Lower leg skin (tissue), 4 donors: ENCODE measurements around the gene DNASE1L2. TPM values are rescaled to one million over a fixed set of nuclear protein-coding genes. Genes with fewer than 3 reads are reported as not detected.
"Not testable (repeated sequence)": the region's sequence is repeated elsewhere in the genome, so short reads cannot be mapped to it uniquely, and the experiment has no call there.

Experiments
- DNase-seq, 2 donors: peaks; one replicate each; pipeline ENCODE4 v3.0.0-alpha.2; 2019; ENCODE audit warnings: low spot score in 2 of 2
- H3K4me3 ChIP-seq: fragments of 200-600 bp; sonication (generic); 2 replicates; pipeline ENCODE4 v1.5.1; 2017; ENCODE audit warnings: mild to moderate bottlenecking, low read depth; ENCODE audit not compliant: poor library complexity, severe bottlenecking
- CTCF ChIP-seq, 3 donors: fragments of 450-650 bp; IDR thresholded peaks; one replicate each; pipeline ENCODE4 v1.5.1; 2016; ENCODE audit warnings: antibody characterized with exemption in 3 of 3, mild to moderate bottlenecking in 3 of 3, moderate library complexity in 2 of 3
- POLR2A ChIP-seq, 2 donors: fragments of 450-650 bp; IDR thresholded peaks; one replicate each; pipeline ENCODE4 v1.6.1; 2016 to 2017; ENCODE audit warnings: antibody characterized with exemption in 2 of 2, mild to moderate bottlenecking in 1 of 2, moderate library complexity in 1 of 2
- WGBS, 2 donors: methylation state at CpG; one replicate each; pipeline ENCODE4 v1.1.5; 2018; 5-methylcytosine and 5-hydroxymethylcytosine counted together
- intact Hi-C: fragments of 100-400 bp; cut with DNase I; formaldehyde crosslinking; loops from one replicate; pipeline ENCODE4 v1.15.0; 2023; ENCODE audit warnings: low total_unique reads
- total RNA-seq, 4 donors: library from RNA; depleted of rRNA; stranded (reverse); fragments of >200 nt; gene quantifications; one replicate each; pipeline ENCODE4 v1.1.0, GENCODE V29; 2016

The DNASE1L2 gene
- total RNA-seq, 4 donors from 2014 or later: 39.8 to 93.3 (median 55.0) TPM

- no peak for DNase-seq
- WGBS, 2 donors: 84 to 90% methylated on average over 6 of the region's 6 CpGs
- intact Hi-C loops: no loop called here
- no peak for TF ChIP-seq POLR2A (IDR thresholded peaks at IDR 0.05)
- TF ChIP-seq CTCF (IDR thresholded peaks at IDR 0.05): no peak
- H3K4me3 ChIP-seq: no peak overlapping the region
Observed at GRCh38 chr16:2257726-2258125, 21.5 kb downstream of the DNASE1L2 start.

GRCh38 chr16:2258530-2258929, 22.3 kb downstream of the DNASE1L2 start:
- WGBS, 2 donors: 92 to 98% methylated on average over 7 of the region's 7 CpGs
- intact Hi-C loops, DNase-seq, H3K4me3 ChIP-seq: not testable (repeated sequence)

GRCh38 chr16:2260250-2260649, 24.0 kb downstream of the DNASE1L2 start:
- TF ChIP-seq CTCF (IDR thresholded peaks at IDR 0.05) (no peak), POLR2A (IDR thresholded peaks at IDR 0.05) (no peak)
- WGBS, 2 donors: 94 to 97% methylated on average over 8 of the region's 8 CpGs
- no peak for DNase-seq
- no peak overlapping the region for H3K4me3 ChIP-seq
- intact Hi-C loops: no loop called here

GRCh38 chr16:2263026-2263425, 26.8 kb downstream of the DNASE1L2 start:
- DNase-seq, intact Hi-C loops, H3K4me3 ChIP-seq: not testable (repeated sequence)
- 84 to 86% methylated on average over 14 of the region's 14 CpGs for WGBS, 2 donors

GRCh38 chr16:2266887-2267286, 30.6 kb downstream of the DNASE1L2 start:
- DNase-seq, intact Hi-C loops: not testable (repeated sequence)
- WGBS, 2 donors: 2 to 7% methylated on average over 7 to 12 of the region's 12 CpGs

GRCh38 chr16:2267505-2267912, 31.3 kb downstream of the DNASE1L2 start:
- 0 to 1% methylated on average over 10 to 26 of the region's 54 CpGs for WGBS, 2 donors
- DNase-seq, intact Hi-C loops: not testable (repeated sequence)
- H3K4me3 ChIP-seq: peak overlapping the region; percentile 69

More at GRCh38 chr16:2266887-2267286, 30.6 kb downstream of the DNASE1L2 start:
- H3K4me3 ChIP-seq: peak overlapping the region; percentile 69

GRCh38 chr16:2267913-2268666, 31.8 kb downstream of the DNASE1L2 start, which contains the start of gene RNPS1:
Gene RNPS1, minus strand, starts transcription at chr16:2268126. Its CDS starts 3,483 bp downstream, at chr16:2264643.
- TF ChIP-seq CTCF (IDR thresholded peaks at IDR 0.05) (peak in 1 of 3 donors; percentile 41), POLR2A (IDR thresholded peaks at IDR 0.05) (peak in 1 of 2 donors; percentile 98)
- intact Hi-C loops: no loop called here
- DNase-seq: peak; percentile 94 to 99
- WGBS, 2 donors: 0% methylated on average over 29 to 61 of the region's 88 CpGs
- H3K4me3 ChIP-seq: peak within 1 kb of the TSS; percentile 69

GRCh38 chr16:2270070-2270462, 33.8 kb downstream of the DNASE1L2 start:
- 77 to 84% methylated on average over 8 to 9 of the region's 9 CpGs for WGBS, 2 donors
- TF ChIP-seq CTCF (IDR thresholded peaks at IDR 0.05): no peak
- no peak for TF ChIP-seq POLR2A (IDR thresholded peaks at IDR 0.05)
- H3K4me3 ChIP-seq: no peak overlapping the region
- DNase-seq: no peak
- intact Hi-C loops: no loop called here
